NB4 (cell line): ENCODE data around the gene ZNF800.

Experiments used
- CTCF ChIP-seq: IDR thresholded peaks from one replicate; pipeline ENCODE4 v1.5.1; 2012; ENCODE audit warnings: low read depth, low read length
- POLR2A ChIP-seq: IDR thresholded peaks from 2 replicates; pipeline ENCODE4 v1.6.1; 2011; ENCODE audit warnings: mild to moderate bottlenecking; ENCODE audit not compliant: insufficient read length; ENCODE audit errors: extremely low read depth

GRCh38 chr7:127387974-127388373, 4.5 kb downstream of the ZNF800 start:
- no peak for TF ChIP-seq CTCF
- no peak for TF ChIP-seq POLR2A
